ENCODE measurements around the gene USF1. TPM values are rescaled to one million over a fixed set of nuclear protein-coding genes. Genes with fewer than 3 reads are reported as not detected.
A peak's percentile ranks its signal among the peaks of the same experiment; 100 is the strongest.
"Not testable (repeated sequence)": the region's sequence is repeated elsewhere in the genome, so short reads cannot be mapped to it uniquely, and the experiment has no call there.

Gene USF1
- total and polyA plus RNA-seq, 7 experiments from 2014 or later, result 3.9 to 115 (median 76.0) TPM

- intact Hi-C loops (cut with micrococcal nuclease), result loop anchor here (1.0 kb wide), 6 partner anchors 9 to 47 kb away; partner anchors contain the start of genes TSTD1 (in 2 of the 2), ARHGAP30 (in 1 of the 2) and USF1 (in 1 of the 2)
- Histone ChIP-seq H3K27ac (ENCODE audit: low read depth, low read length) (peak overlapping the region; percentile 60), H3K27me3 (ENCODE audit: control insufficient read depth in 2 of 2, insufficient read depth in 2 of 2, low read length in 2 of 2) (no peaks in the 10 kb centered on the region), H3K36me3 (ENCODE audit: control insufficient read depth in 2 of 3, insufficient read depth in 3 of 3, low read length in 3 of 3) (no peaks in the 10 kb centered on the region), H3K4me1 (ENCODE audit: control insufficient read depth in 2 of 2, insufficient read depth in 2 of 2, low read length in 2 of 2) (peaks cover 11 to 17% of the 10 kb centered on the region in 2 donors), H3K4me3 (ENCODE audit: low read length) (no peak overlapping the region), H3K9me3 (ENCODE audit: control insufficient read depth in 2 of 3, low read length in 3 of 3) (no peaks in the 10 kb centered on the region)
- ChIA-PET POLR2A (interaction anchor here (0.7 to 3.8 kb wide), 9 partner anchors 10 to 204 kb away, joined by 3 to 45 read pairs (median 11); partner anchors contain the start of genes ARHGAP30, TOMM40L, TSTD1 and USF1), CTCF (interaction anchor here (0.7 to 2.7 kb wide), 5 partner anchors 20 to 87 kb away, joined by 3 to 10 read pairs (median 6); partner anchors contain the start of gene KLHDC9)
- Mint-ChIP-seq H3K4me1 (peaks cover 21 to 51% (median 45%) of the 10 kb centered on the region in 7 donors), H3K36me3 (peaks cover 0 to 10% (median 0%) of the 10 kb centered on the region in 5 donors), H3K27me3 (no peaks in the 10 kb centered on the region), H3K27ac (peak overlapping the region in 8 of 9 donors; percentile 21 to 96 (median 91)), H3K9me3 (peaks cover 0 to 2% (median 0%) of the 10 kb centered on the region in 11 donors), H3K4me3 (peak overlapping the region; percentile 24 to 97 (median 91))
- DNase-seq (no peak), ATAC-seq (no peak)
These were observed 23.8 kb downstream of the USF1 start for GRCh38 chr1:161021970-161022353.

GRCh38 chr1:161021165-161021969 lies 24.4 kb downstream of the USF1 start:
- peaks cover 24 to 50% (median 48%) of the 10 kb centered on the region in 7 donors for H3K4me1 Mint-ChIP-seq
- intact Hi-C loops (cut with micrococcal nuclease), result loop anchor here (1.0 kb wide), 6 partner anchors 8 to 48 kb away; partner anchors contain the start of genes TSTD1 (in 2 of the 2), ARHGAP30 (in 1 of the 2) and USF1 (in 1 of the 2)
- CTCF ChIA-PET, result interaction anchor here (0.6 to 2.7 kb wide), 10 partner anchors 11 to 285 kb away, joined by 3 to 10 read pairs (median 4); partner anchors contain the start of gene KLHDC9
- H3K27ac ChIP-seq (ENCODE audit: low read depth, low read length), result peak overlapping the region; percentile 72
- peak overlapping the region; percentile 75 for H3K4me3 ChIP-seq (ENCODE audit: low read length)
- POLR2A ChIA-PET, result interaction anchor here (0.6 to 3.8 kb wide), 18 partner anchors 9 to 447 kb away, joined by 3 to 45 read pairs (median 5); partner anchors contain the start of genes ARHGAP30, NIT1, PFDN2 and TOMM40L
- peaks cover 11 to 17% of the 10 kb centered on the region in 2 donors for H3K4me1 ChIP-seq (ENCODE audit: control insufficient read depth in 2 of 2, insufficient read depth in 2 of 2, low read length in 2 of 2)
- DNase-seq, result peak; percentile 72 to 97 (median 88)
- H3K4me3 Mint-ChIP-seq, result peak overlapping the region; percentile 87 to 97 (median 91)
- H3K9me3 Mint-ChIP-seq, result peaks cover 0 to 1% (median 0%) of the 10 kb centered on the region in 11 donors
- peak; percentile 98 for ATAC-seq
- H3K27me3 Mint-ChIP-seq, result no peaks in the 10 kb centered on the region
- no peaks in the 10 kb centered on the region for H3K36me3 ChIP-seq (ENCODE audit: control insufficient read depth in 2 of 3, insufficient read depth in 3 of 3, low read length in 3 of 3)
- H3K36me3 Mint-ChIP-seq, result peaks cover 0 to 8% (median 0%) of the 10 kb centered on the region in 5 donors
- H3K9me3 ChIP-seq (ENCODE audit: control insufficient read depth in 2 of 3, low read length in 3 of 3), result no peaks in the 10 kb centered on the region
- no peaks in the 10 kb centered on the region for H3K27me3 ChIP-seq (ENCODE audit: control insufficient read depth in 2 of 2, insufficient read depth in 2 of 2, low read length in 2 of 2)
- peak overlapping the region; percentile 79 to 96 (median 93) for H3K27ac Mint-ChIP-seq

GRCh38 chr1:161020509-161021164 lies 25.1 kb downstream of the USF1 start, which contains the start of gene F11R:
F11R (minus strand) TSS chr1:161021152; CDS start chr1:161021073, 79 bp downstream.
- Histone ChIP-seq H3K9me3 (ENCODE audit: control insufficient read depth in 2 of 3, low read length in 3 of 3) (no peaks in the 10 kb centered on the region), H3K27me3 (ENCODE audit: control insufficient read depth in 2 of 2, insufficient read depth in 2 of 2, low read length in 2 of 2) (no peaks in the 10 kb centered on the region), H3K4me1 (ENCODE audit: control insufficient read depth in 2 of 2, insufficient read depth in 2 of 2, low read length in 2 of 2) (peaks cover 11 to 17% of the 10 kb centered on the region in 2 donors), H3K36me3 (ENCODE audit: control insufficient read depth in 2 of 3, insufficient read depth in 3 of 3, low read length in 3 of 3) (no peaks in the 10 kb centered on the region), H3K27ac (ENCODE audit: low read depth, low read length) (peak within 1 kb of the TSS; percentile 72), H3K4me3 (ENCODE audit: low read length) (peak within 1 kb of the TSS; percentile 75)
- POLR2A ChIA-PET, result interaction anchor here (0.6 to 3.8 kb wide), 18 partner anchors 8 to 446 kb away, joined by 3 to 45 read pairs (median 5); partner anchors contain the start of genes ARHGAP30, NIT1, PFDN2 and TOMM40L
- Mint-ChIP-seq H3K9me3 (peaks cover 0 to 1% (median 0%) of the 10 kb centered on the region in 11 donors), H3K27ac (peak within 1 kb of the TSS; percentile 79 to 96 (median 93)), H3K4me3 (peak within 1 kb of the TSS; percentile 87 to 97 (median 91)), H3K27me3 (no peaks in the 10 kb centered on the region), H3K4me1 (peaks cover 24 to 51% (median 49%) of the 10 kb centered on the region in 7 donors), H3K36me3 (peaks cover 0 to 8% (median 0%) of the 10 kb centered on the region in 5 donors)
- ATAC-seq (peak; percentile 50), DNase-seq (peak in 5 of 9 donors; percentile 30 to 61 (median 34))
- intact Hi-C loops (cut with micrococcal nuclease), result loop anchor here (1.0 kb wide), 6 partner anchors 7 to 49 kb away; partner anchors contain the start of genes TSTD1 (in 2 of the 2), ARHGAP30 (in 1 of the 2) and USF1 (in 1 of the 2)
- CTCF ChIA-PET, result interaction anchor here (0.6 to 2.7 kb wide), 8 partner anchors 12 to 286 kb away, joined by 3 to 10 read pairs (median 5); partner anchors contain the start of gene KLHDC9

GRCh38 chr1:161019751-161020495 lies 25.9 kb downstream of the USF1 start:
- H3K4me1 Mint-ChIP-seq, result peaks cover 22 to 53% (median 48%) of the 10 kb centered on the region in 7 donors
- intact Hi-C loops (cut with micrococcal nuclease), result no loop called here
- CTCF ChIA-PET, result interaction anchor here (1.0 to 2.7 kb wide), 4 partner anchors 22 to 271 kb away, joined by 3 to 10 read pairs (median 8); partner anchors contain the start of gene KLHDC9

GRCh38 chr1:161019111-161019660 lies 26.6 kb downstream of the USF1 start:
- H3K9me3 Mint-ChIP-seq; H3K27ac ChIP-seq (ENCODE audit: low read depth, low read length); H3K36me3 Mint-ChIP-seq; H3K9me3 ChIP-seq (ENCODE audit: control insufficient read depth in 2 of 3, low read length in 3 of 3); DNase-seq; H3K27me3 ChIP-seq (ENCODE audit: control insufficient read depth in 2 of 2, insufficient read depth in 2 of 2, low read length in 2 of 2); intact Hi-C loops (cut with micrococcal nuclease); H3K27me3 Mint-ChIP-seq; ATAC-seq; H3K4me3 ChIP-seq (ENCODE audit: low read length); H3K36me3 ChIP-seq (ENCODE audit: control insufficient read depth in 2 of 3, insufficient read depth in 3 of 3, low read length in 3 of 3): not testable (repeated sequence)
- H3K4me1 ChIP-seq (ENCODE audit: control insufficient read depth in 2 of 2, insufficient read depth in 2 of 2, low read length in 2 of 2), result peaks cover 11 to 20% of the 10 kb centered on the region in 2 donors
- Mint-ChIP-seq H3K4me3 (peak overlapping the region in 9 of 10 donors; percentile 20 to 95 (median 87)), H3K27ac (peak overlapping the region in 5 of 9 donors; percentile 39 to 89 (median 67)), H3K4me1 (peaks cover 23 to 55% (median 49%) of the 10 kb centered on the region in 7 donors)
- ChIA-PET CTCF (interaction anchor here (0.7 kb wide), 1 partner anchor 76 kb away, joined by 4 read pairs; no protein-coding TSS in a partner anchor), POLR2A (interaction anchor here (0.6 to 1.5 kb wide), 5 partner anchors 9 to 251 kb away, joined by 3 to 5 read pairs (median 3); no protein-coding TSS in a partner anchor)

More at GRCh38 chr1:161019751-161020495, 25.9 kb downstream of the USF1 start:
- Mint-ChIP-seq H3K27ac (peak overlapping the region; percentile 79 to 96 (median 93)), H3K27me3 (no peaks in the 10 kb centered on the region), H3K9me3 (peaks cover 0 to 1% (median 0%) of the 10 kb centered on the region in 11 donors), H3K4me3 (peak overlapping the region; percentile 87 to 97 (median 91)), H3K36me3 (peaks cover 0 to 5% (median 0%) of the 10 kb centered on the region in 5 donors)
- Histone ChIP-seq H3K4me1 (ENCODE audit: control insufficient read depth in 2 of 2, insufficient read depth in 2 of 2, low read length in 2 of 2) (peaks cover 11 to 17% of the 10 kb centered on the region in 2 donors), H3K9me3 (ENCODE audit: control insufficient read depth in 2 of 3, low read length in 3 of 3) (no peaks in the 10 kb centered on the region), H3K27me3 (ENCODE audit: control insufficient read depth in 2 of 2, insufficient read depth in 2 of 2, low read length in 2 of 2) (no peaks in the 10 kb centered on the region), H3K36me3 (ENCODE audit: control insufficient read depth in 2 of 3, insufficient read depth in 3 of 3, low read length in 3 of 3) (no peaks in the 10 kb centered on the region), H3K27ac (ENCODE audit: low read depth, low read length) (peak overlapping the region; percentile 72), H3K4me3 (ENCODE audit: low read length) (peak overlapping the region; percentile 75)
- no peak for ATAC-seq
- POLR2A ChIA-PET, result interaction anchor here (1.0 to 3.8 kb wide), 10 partner anchors 10 to 98 kb away, joined by 4 to 45 read pairs (median 9); partner anchors contain the start of genes ARHGAP30, NIT1, PFDN2 and TSTD1
- DNase-seq, result no peak
